ENCODE results near the gene ECSIT.
A peak's percentile ranks its signal among the peaks of the same experiment; 100 is the strongest.

DNA sequence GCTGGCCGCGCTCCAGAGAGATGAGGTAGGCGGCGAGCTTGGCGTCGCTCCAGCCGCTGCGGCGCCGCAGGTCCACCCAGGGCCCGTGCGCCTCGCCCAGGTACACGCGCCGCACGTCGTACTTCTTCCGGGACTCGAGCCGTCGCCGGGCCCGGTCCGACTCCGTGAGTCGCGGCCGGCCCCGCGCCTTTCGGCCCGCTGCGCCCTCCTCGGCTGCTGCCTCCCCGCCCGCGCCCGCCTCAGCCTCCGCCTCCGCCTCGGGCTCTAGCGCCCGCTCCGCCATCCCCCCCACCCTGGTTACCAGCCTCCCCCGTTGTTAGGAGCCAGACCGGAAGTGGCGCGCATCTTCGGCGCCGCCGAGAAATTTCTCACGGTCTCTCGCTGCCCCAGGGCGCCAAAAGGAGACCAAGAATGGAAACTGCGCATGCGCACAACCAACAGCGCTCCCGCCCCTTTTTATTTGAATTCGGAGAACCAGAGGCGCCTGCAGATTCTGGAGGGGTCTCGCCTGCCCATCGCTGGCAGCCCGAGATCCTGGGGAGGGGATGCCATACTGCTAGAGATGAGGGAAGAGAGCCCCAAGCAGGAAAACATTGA, 23.3 kb downstream of the ECSIT start, which contains the start of gene ZNF653:
- TF ChIP-seq POLR2A (IDR thresholded peaks at IDR 0.05; ENCODE audit: low read length) (peak; percentile 64), GATA1 (IDR thresholded peaks at IDR 0.05; ENCODE audit: low read depth, low read length) (no peak)

Data from erythroblast (primary cell).